Esophagus squamous epithelium (tissue), 4 donors: ENCODE results near the gene BSDC1.
A peak's percentile ranks its signal among the peaks of the same experiment; 100 is the strongest.

Experiments used
- POLR2A ChIP-seq, 4 donors: fragments of 450-650 bp; IDR thresholded peaks; one replicate each; pipeline ENCODE4 v1.6.1; 2017; ENCODE audit warnings: antibody characterized with exemption in 4 of 4, mild to moderate bottlenecking in 4 of 4, moderate library complexity in 3 of 4
- TF ChIP-seq, protein P1 (sequence below), 6 experiments: fragments of 450-650 bp in 4 of 6; fragments of 200-600 bp in 2 of 6; sonication (generic) in 2 of 6; IDR thresholded peaks; one replicate each; pipeline ENCODE4 v1.5.1; 2016 to 2019; ENCODE audit warnings: antibody characterized with exemption in 6 of 6, mild to moderate bottlenecking in 4 of 6, moderate library complexity in 4 of 6

- TF ChIP-seq, protein P1, sequence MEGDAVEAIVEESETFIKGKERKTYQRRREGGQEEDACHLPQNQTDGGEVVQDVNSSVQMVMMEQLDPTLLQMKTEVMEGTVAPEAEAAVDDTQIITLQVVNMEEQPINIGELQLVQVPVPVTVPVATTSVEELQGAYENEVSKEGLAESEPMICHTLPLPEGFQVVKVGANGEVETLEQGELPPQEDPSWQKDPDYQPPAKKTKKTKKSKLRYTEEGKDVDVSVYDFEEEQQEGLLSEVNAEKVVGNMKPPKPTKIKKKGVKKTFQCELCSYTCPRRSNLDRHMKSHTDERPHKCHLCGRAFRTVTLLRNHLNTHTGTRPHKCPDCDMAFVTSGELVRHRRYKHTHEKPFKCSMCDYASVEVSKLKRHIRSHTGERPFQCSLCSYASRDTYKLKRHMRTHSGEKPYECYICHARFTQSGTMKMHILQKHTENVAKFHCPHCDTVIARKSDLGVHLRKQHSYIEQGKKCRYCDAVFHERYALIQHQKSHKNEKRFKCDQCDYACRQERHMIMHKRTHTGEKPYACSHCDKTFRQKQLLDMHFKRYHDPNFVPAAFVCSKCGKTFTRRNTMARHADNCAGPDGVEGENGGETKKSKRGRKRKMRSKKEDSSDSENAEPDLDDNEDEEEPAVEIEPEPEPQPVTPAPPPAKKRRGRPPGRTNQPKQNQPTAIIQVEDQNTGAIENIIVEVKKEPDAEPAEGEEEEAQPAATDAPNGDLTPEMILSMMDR (IDR thresholded peaks at IDR 0.05), result peak in 1 of 6 experiments; percentile 5
- TF ChIP-seq POLR2A (IDR thresholded peaks at IDR 0.05), result no peak
These were observed 77.4 kb downstream of the BSDC1 start for GRCh38 chr1:32316903-32317277.
